ENCODE data around the gene GRIK4. TPM values are rescaled to one million over a fixed set of nuclear protein-coding genes. Genes with fewer than 3 reads are reported as not detected.

Gene GRIK4
- total and polyA plus RNA-seq, 4 donors = 0.05 to 0.25 (median 0.06) TPM; not detected in 1

- no peaks in the 10 kb centered on the region for H3K4me1 ChIP-seq (ENCODE audit: control insufficient read depth in 4 of 4, insufficient read depth in 4 of 4, low read length in 3 of 4)
- no peaks in the 10 kb centered on the region for H3K27me3 ChIP-seq (ENCODE audit: control insufficient read depth in 4 of 4, insufficient read depth in 4 of 4, low read length in 3 of 4)
- H3K4me3 ChIP-seq (ENCODE audit: low read depth in 1 of 3, low read length in 3 of 3) = no peak overlapping the region
- TF ChIP-seq NR2F2 (IDR thresholded peaks at IDR 0.05) = no peak
- TF ChIP-seq CTCF (IDR thresholded peaks at IDR 0.05; ENCODE audit: low read depth, low read length, missing input control) = no peak
- no peak for TF ChIP-seq ZBTB33 (IDR thresholded peaks at IDR 0.05)
- TF ChIP-seq TAF1 (conservative IDR thresholded peaks at IDR 0.05) = no peak
- no peak for TF ChIP-seq GABPA (IDR thresholded peaks at IDR 0.05 in 1 of 2, conservative IDR thresholded peaks at IDR 0.05 in 1 of 2)
- no peak for DNase-seq (ENCODE audit: low spot score)
- no peaks in the 10 kb centered on the region for H3K9me3 ChIP-seq (ENCODE audit: control insufficient read depth in 4 of 4, low read length in 3 of 4)
- WGBS = 80% methylated on average over 6 of the region's 6 CpGs
- no peak overlapping the region for H3K27ac ChIP-seq (ENCODE audit: low read depth in 1 of 2, low read length in 2 of 2)
- no peaks in the 10 kb centered on the region for H3K36me3 ChIP-seq (ENCODE audit: control insufficient read depth in 4 of 4, insufficient read depth in 3 of 4, low read depth in 1 of 4, low read length in 3 of 4)
- no peak overlapping the region for H3K9ac ChIP-seq (ENCODE audit: low read depth in 1 of 2, low read length in 2 of 2)
These were observed 140.3 kb downstream of the GRIK4 start for GRCh38 chr11:120651836-120652235.

- no peaks in the 10 kb centered on the region for H3K36me3 ChIP-seq (ENCODE audit: control insufficient read depth in 4 of 4, insufficient read depth in 3 of 4, low read depth in 1 of 4, low read length in 3 of 4)
- H3K27ac ChIP-seq (ENCODE audit: low read depth in 1 of 2, low read length in 2 of 2) = no peak overlapping the region
- WGBS = 77% methylated on average over 3 of the region's 3 CpGs
- H3K9ac ChIP-seq (ENCODE audit: low read depth in 1 of 2, low read length in 2 of 2) = no peak overlapping the region
- H3K9me3 ChIP-seq (ENCODE audit: control insufficient read depth in 4 of 4, low read length in 3 of 4) = no peaks in the 10 kb centered on the region
- TF ChIP-seq REST (IDR thresholded peaks at IDR 0.05) (peak; percentile 96), FOXA1 (IDR thresholded peaks at IDR 0.05) (no peak)
- H3K4me1 ChIP-seq (ENCODE audit: control insufficient read depth in 4 of 4, insufficient read depth in 4 of 4, low read length in 3 of 4) = no peaks in the 10 kb centered on the region
- H3K4me3 ChIP-seq (ENCODE audit: low read depth in 1 of 3, low read length in 3 of 3) = no peak overlapping the region
- DNase-seq (ENCODE audit: low spot score) = no peak
- no peaks in the 10 kb centered on the region for H3K27me3 ChIP-seq (ENCODE audit: control insufficient read depth in 4 of 4, insufficient read depth in 4 of 4, low read length in 3 of 4)
These were observed 141.3 kb downstream of the GRIK4 start for GRCh38 chr11:120652705-120653335.

- no peaks in the 10 kb centered on the region for H3K36me3 ChIP-seq (ENCODE audit: control insufficient read depth in 4 of 4, insufficient read depth in 3 of 4, low read depth in 1 of 4, low read length in 3 of 4)
- no peak overlapping the region for H3K27ac ChIP-seq (ENCODE audit: low read depth in 1 of 2, low read length in 2 of 2)
- H3K27me3 ChIP-seq (ENCODE audit: control insufficient read depth in 4 of 4, insufficient read depth in 4 of 4, low read length in 3 of 4) = no peaks in the 10 kb centered on the region
- H3K9me3 ChIP-seq (ENCODE audit: control insufficient read depth in 4 of 4, low read length in 3 of 4) = no peaks in the 10 kb centered on the region
- no peaks in the 10 kb centered on the region for H3K4me1 ChIP-seq (ENCODE audit: control insufficient read depth in 4 of 4, insufficient read depth in 4 of 4, low read length in 3 of 4)
- no peak overlapping the region for H3K4me3 ChIP-seq (ENCODE audit: low read depth in 1 of 3, low read length in 3 of 3)
- H3K9ac ChIP-seq (ENCODE audit: low read depth in 1 of 2, low read length in 2 of 2) = no peak overlapping the region
- 89% methylated on average over 5 of the region's 5 CpGs for WGBS
- DNase-seq (ENCODE audit: low spot score) = no peak
- TF ChIP-seq NR2F2 (IDR thresholded peaks at IDR 0.05) = no peak
- no peak for TF ChIP-seq YY1 (IDR thresholded peaks at IDR 0.05)
- TF ChIP-seq RAD21 (IDR thresholded peaks at IDR 0.05) = no peak
- TF ChIP-seq CTCF (IDR thresholded peaks at IDR 0.05; ENCODE audit: low read depth, low read length, missing input control) = no peak
- no peak for TF ChIP-seq JUND (IDR thresholded peaks at IDR 0.05)
- no peak for TF ChIP-seq ZBTB33 (IDR thresholded peaks at IDR 0.05)
- TF ChIP-seq ATF3 (IDR thresholded peaks at IDR 0.05) = no peak
- TF ChIP-seq GABPA (IDR thresholded peaks at IDR 0.05 in 1 of 2, conservative IDR thresholded peaks at IDR 0.05 in 1 of 2) = no peak
- no peak for TF ChIP-seq MAX (IDR thresholded peaks at IDR 0.05)
- no peak for TF ChIP-seq TAF1 (conservative IDR thresholded peaks at IDR 0.05)
These were observed 144.0 kb downstream of the GRIK4 start for GRCh38 chr11:120655589-120655988.

Measured in liver (tissue), 9 donors.